Gastrocnemius medialis (tissue), 4 donors: Measurements from ENCODE around the gene ULBP2. TPM values are rescaled to one million over a fixed set of nuclear protein-coding genes. Genes with fewer than 3 reads are reported as not detected.
"Not testable (repeated sequence)": the region's sequence is repeated elsewhere in the genome, so short reads cannot be mapped to it uniquely, and the experiment has no call there.

Source experiments
- ATAC-seq, 2 donors: fragments of 150-250 bp; one replicate each; pipeline ENCODE4 v1.9.1; 2016
- DNase-seq, 2 donors: peaks; one replicate each; pipeline ENCODE4 v3.0.0-alpha.2; 2019
- H3K27ac ChIP-seq, 4 donors: fragments of 200-600 bp; sonication (generic); 1 replicate in 1 of 4; 2 replicates in 3 of 4; pipeline ENCODE4 v1.5.1; 2016 to 2018; ENCODE audit warnings: mild to moderate bottlenecking in 2 of 4, moderate library complexity in 1 of 4
- H3K27me3 ChIP-seq, 3 donors: fragments of 200-600 bp; sonication (generic) in 2 of 3; 1 replicate in 1 of 3; 2 replicates in 2 of 3; pipeline versions ENCODE4 v1.5.1 to v1.6.0; 2016 to 2019; ENCODE audit warnings: mild to moderate bottlenecking in 1 of 3, moderate library complexity in 1 of 3
- H3K36me3 ChIP-seq, 2 donors: fragments of 200-600 bp; sonication (generic) in 1 of 2; one replicate each; pipeline ENCODE4 v1.5.1; 2017 to 2018
- H3K4me1 ChIP-seq, 2 donors: fragments of 200-600 bp; sonication (generic) in 1 of 2; one replicate each; pipeline ENCODE4 v1.5.1; 2016 to 2017; ENCODE audit warnings: mild to moderate bottlenecking in 2 of 2
- H3K4me3 ChIP-seq, 4 donors: fragments of 200-600 bp; sonication (generic) in 3 of 4; 1 replicate in 1 of 4; 2 replicates in 3 of 4; pipeline ENCODE4 v1.5.1; 2016 to 2019; ENCODE audit warnings: mild to moderate bottlenecking in 2 of 4
- H3K9me3 ChIP-seq, 3 donors: fragments of 200-600 bp; sonication (generic) in 2 of 3; 1 replicate in 1 of 3; 2 replicates in 2 of 3; pipeline ENCODE4 v1.5.1; 2016 to 2019
- CTCF ChIP-seq, 5 experiments: fragments of 450-650 bp in 3 of 5; fragments of 200-600 bp in 2 of 5; sonication (generic) in 2 of 5; IDR thresholded peaks in 4 of 5; conservative IDR thresholded peaks in 1 of 5; 1 replicate in 4 of 5; 2 replicates in 1 of 5; pipeline ENCODE4 v1.5.1; 2016 to 2019; ENCODE audit warnings: antibody characterized with exemption in 5 of 5, mild to moderate bottlenecking in 3 of 5, moderate library complexity in 3 of 5
- POLR2A ChIP-seq, 2 donors: fragments of 450-650 bp; IDR thresholded peaks; one replicate each; pipeline ENCODE4 v1.6.1; 2017; ENCODE audit warnings: antibody characterized with exemption in 2 of 2, mild to moderate bottlenecking in 2 of 2, moderate library complexity in 2 of 2
- in situ Hi-C, 4 donors: fragments of 200-750 bp; cut with MboI; loops; one replicate each; pipeline versions ENCODE4 v1.15.0 to v1.8.0; 2017; ENCODE audit warnings: low sequenced_read_pairs in 4 of 4
- intact Hi-C: fragments of 100-400 bp; cut with DNase I; formaldehyde crosslinking; loops from one replicate; pipeline ENCODE4 v1.15.1; 2023; ENCODE audit warnings: low total_unique reads
- total RNA-seq, 4 donors: library from RNA; depleted of rRNA; stranded (reverse); fragments of >200 nt; gene quantifications; one replicate each; pipeline versions ENCODE4 v1.1.0 to v1.2.3, GENCODE V29; 2016

ULBP2 gene
- total RNA-seq, 4 donors from 2014 or later: 0.44 to 0.49 TPM; not detected in 2

GRCh38 chr6:149907317-149907716, 34.5 kb upstream of the ULBP2 start:
- Histone ChIP-seq H3K4me3 (no peak overlapping the region), H3K9me3 (no peaks in the 10 kb centered on the region), H3K4me1 (peaks cover 7 to 8% of the 10 kb centered on the region in 2 donors), H3K27ac (no peak overlapping the region), H3K27me3 (no peaks in the 10 kb centered on the region), H3K36me3 (no peaks in the 10 kb centered on the region)
- TF ChIP-seq CTCF (IDR thresholded peaks at IDR 0.05 in 4 of 5, conservative IDR thresholded peaks at IDR 0.05 in 1 of 5) (no peak), POLR2A (IDR thresholded peaks at IDR 0.05) (no peak)
- DNase-seq: no peak
- intact Hi-C loops (no loop called here), in situ Hi-C loops (loop anchor here in 1 of 4 donors (10.0 kb wide), 1 partner anchor 63 kb away; no protein-coding TSS in a partner anchor)
- no peak for ATAC-seq

GRCh38 chr6:149908480-149908879, 33.3 kb upstream of the ULBP2 start:
- H3K4me1 ChIP-seq, H3K27me3 ChIP-seq, intact Hi-C loops, H3K4me3 ChIP-seq, H3K36me3 ChIP-seq, DNase-seq, H3K27ac ChIP-seq, ATAC-seq, H3K9me3 ChIP-seq: not testable (repeated sequence)
- in situ Hi-C loops: loop anchor here in 1 of 4 donors (10.0 kb wide), 1 partner anchor 64 kb away; no protein-coding TSS in a partner anchor

GRCh38 chr6:149909701-149910470, 31.9 kb upstream of the ULBP2 start:
- H3K27me3 ChIP-seq: no peaks in the 10 kb centered on the region
- no peaks in the 10 kb centered on the region for H3K36me3 ChIP-seq
- no peak for TF ChIP-seq CTCF (IDR thresholded peaks at IDR 0.05 in 4 of 5, conservative IDR thresholded peaks at IDR 0.05 in 1 of 5)
- TF ChIP-seq POLR2A (IDR thresholded peaks at IDR 0.05): no peak
- ATAC-seq (no peak), DNase-seq (no peak)
- no peaks in the 10 kb centered on the region for H3K9me3 ChIP-seq
- H3K4me1 ChIP-seq: peaks cover 0 to 6% of the 10 kb centered on the region in 2 donors
- no peak overlapping the region for H3K27ac ChIP-seq
- in situ Hi-C loops: loop anchor here in 1 of 4 donors (10.0 kb wide), 1 partner anchor 65 kb away; no protein-coding TSS in a partner anchor
- intact Hi-C loops: no loop called here
- H3K4me3 ChIP-seq: no peak overlapping the region

- Histone ChIP-seq H3K4me3 (no peak overlapping the region), H3K27ac (no peak overlapping the region), H3K27me3 (no peaks in the 10 kb centered on the region), H3K9me3 (no peaks in the 10 kb centered on the region), H3K36me3 (no peaks in the 10 kb centered on the region), H3K4me1 (peaks cover 0 to 5% of the 10 kb centered on the region in 2 donors)
- intact Hi-C loops (no loop called here), in situ Hi-C loops (no loop called here)
- TF ChIP-seq POLR2A (IDR thresholded peaks at IDR 0.05) (no peak), CTCF (IDR thresholded peaks at IDR 0.05 in 4 of 5, conservative IDR thresholded peaks at IDR 0.05 in 1 of 5) (no peak)
- DNase-seq: no peak
- no peak for ATAC-seq
Observed at GRCh38 chr6:149910721-149911151, 31.1 kb upstream of the ULBP2 start.

GRCh38 chr6:149912680-149913079, 29.1 kb upstream of the ULBP2 start:
- H3K4me1 ChIP-seq, DNase-seq, in situ Hi-C loops, ATAC-seq, H3K27ac ChIP-seq, H3K27me3 ChIP-seq, H3K36me3 ChIP-seq, H3K4me3 ChIP-seq, H3K9me3 ChIP-seq, intact Hi-C loops: not testable (repeated sequence)
